Measurements from ENCODE around the gene VPS37C. TPM values are rescaled to one million over a fixed set of nuclear protein-coding genes. Genes with fewer than 3 reads are reported as not detected.

The VPS37C gene
- total and polyA plus RNA-seq, 7 experiments from 2014 or later: 0.31 to 12.0 (median 7.9) TPM

DNA sequence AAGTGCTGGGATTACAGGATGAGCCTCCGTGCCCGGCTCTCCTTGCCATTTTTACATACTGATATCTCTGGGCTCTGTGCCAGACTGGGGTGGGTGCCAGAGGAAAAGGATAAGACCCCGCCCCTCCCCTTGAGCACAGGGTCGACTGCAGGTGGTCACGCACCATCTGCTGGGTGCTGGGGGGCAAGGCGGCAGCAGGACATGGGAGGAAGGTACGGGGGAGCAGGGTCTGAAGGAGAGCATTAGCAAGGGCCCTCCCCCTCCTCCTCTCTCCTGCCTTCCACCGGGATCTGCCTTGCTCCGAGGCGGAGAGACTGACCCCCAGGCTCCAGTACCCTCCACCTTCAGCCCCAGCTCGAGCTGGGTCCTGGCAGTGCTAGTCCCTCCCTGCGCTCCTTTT lies 32.4 kb upstream of the VPS37C start:
- H3K9me3 ChIP-seq (ENCODE audit: control insufficient read depth in 2 of 3, low read length in 3 of 3): no peaks in the 10 kb centered on the region
- H3K36me3 Mint-ChIP-seq: no peaks in the 10 kb centered on the region
- intact Hi-C loops (cut with micrococcal nuclease): loop anchor here in 1 of 2 donors (5.0 kb wide), 1 partner anchor 194 kb away; no protein-coding TSS in a partner anchor
- ChIA-PET CTCF (no interaction called here), POLR2A (no interaction called here)
- no peaks in the 10 kb centered on the region for H3K36me3 ChIP-seq (ENCODE audit: control insufficient read depth in 2 of 3, insufficient read depth in 3 of 3, low read length in 3 of 3)
- no peak overlapping the region for H3K4me3 ChIP-seq (ENCODE audit: low read length)
- H3K4me1 ChIP-seq (ENCODE audit: control insufficient read depth in 2 of 2, insufficient read depth in 2 of 2, low read length in 2 of 2): no peaks in the 10 kb centered on the region
- no peaks in the 10 kb centered on the region for H3K27me3 ChIP-seq (ENCODE audit: control insufficient read depth in 2 of 2, insufficient read depth in 2 of 2, low read length in 2 of 2)
- peaks cover 0 to 22% (median 6%) of the 10 kb centered on the region in 5 donors for H3K27me3 Mint-ChIP-seq
- no peak overlapping the region for H3K4me3 Mint-ChIP-seq
- H3K9me3 Mint-ChIP-seq: no peaks in the 10 kb centered on the region
- DNase-seq: no peak
- no peak overlapping the region for H3K27ac Mint-ChIP-seq
- no peak for ATAC-seq
- peaks cover 0 to 4% (median 0%) of the 10 kb centered on the region in 7 donors for H3K4me1 Mint-ChIP-seq
- H3K27ac ChIP-seq (ENCODE audit: low read depth, low read length): no peak overlapping the region

- Mint-ChIP-seq H3K27ac (no peak overlapping the region), H3K4me3 (no peak overlapping the region), H3K4me1 (peaks cover 0 to 5% (median 0%) of the 10 kb centered on the region in 7 donors), H3K36me3 (no peaks in the 10 kb centered on the region), H3K27me3 (peaks cover 0 to 18% (median 5%) of the 10 kb centered on the region in 5 donors), H3K9me3 (no peaks in the 10 kb centered on the region)
- ChIA-PET POLR2A (interaction anchor here (1.0 kb wide), 1 partner anchor 10 kb away, joined by 3 read pairs; no protein-coding TSS in a partner anchor), CTCF (interaction anchor here (4.6 kb wide), 1 partner anchor 360 kb away, joined by 60 read pairs; no protein-coding TSS in a partner anchor)
- Histone ChIP-seq H3K36me3 (ENCODE audit: control insufficient read depth in 2 of 3, insufficient read depth in 3 of 3, low read length in 3 of 3) (no peaks in the 10 kb centered on the region), H3K4me1 (ENCODE audit: control insufficient read depth in 2 of 2, insufficient read depth in 2 of 2, low read length in 2 of 2) (no peaks in the 10 kb centered on the region), H3K27me3 (ENCODE audit: control insufficient read depth in 2 of 2, insufficient read depth in 2 of 2, low read length in 2 of 2) (no peaks in the 10 kb centered on the region), H3K9me3 (ENCODE audit: control insufficient read depth in 2 of 3, low read length in 3 of 3) (no peaks in the 10 kb centered on the region), H3K4me3 (ENCODE audit: low read length) (no peak overlapping the region), H3K27ac (ENCODE audit: low read depth, low read length) (no peak overlapping the region)
- ATAC-seq: no peak
- DNase-seq: no peak
- intact Hi-C loops (cut with micrococcal nuclease): loop anchor here (5.0 kb wide), 3 partner anchors 163 to 197 kb away; no protein-coding TSS in a partner anchor
Observed at GRCh38 chr11:61189933-61190332, 28.7 kb upstream of the VPS37C start.

DNA sequence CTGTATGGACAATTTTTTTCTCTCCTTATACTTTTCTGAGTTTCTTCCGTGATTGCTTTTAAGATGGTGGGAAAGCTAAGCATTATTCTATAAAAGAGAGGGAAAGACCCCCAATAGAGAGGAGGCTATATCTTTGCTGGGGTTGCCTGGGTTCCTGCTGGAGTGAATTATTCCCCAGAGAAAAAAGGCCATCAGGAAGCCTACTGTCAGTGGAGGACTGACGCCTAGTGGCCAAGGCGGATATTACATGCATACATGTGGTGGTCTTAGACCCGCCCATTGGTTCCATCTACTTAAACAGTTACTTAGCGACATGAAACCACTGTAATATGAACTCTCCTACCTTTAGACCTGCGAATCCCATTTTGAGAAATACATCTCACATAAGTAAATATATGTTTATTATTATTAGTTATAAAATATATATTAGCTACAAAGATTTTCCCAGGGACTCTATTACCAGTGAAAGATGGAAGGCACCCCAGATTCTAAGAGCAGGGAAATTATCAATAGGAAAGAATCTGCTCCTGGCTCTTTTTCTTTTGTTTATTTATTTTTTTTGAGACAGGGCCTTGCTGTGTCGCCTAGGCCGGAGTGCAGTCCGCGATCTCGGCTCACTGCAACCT lies 26.4 kb upstream of the VPS37C start:
- peak; percentile 48 to 76 (median 72) for DNase-seq
- Mint-ChIP-seq H3K4me1 (peaks cover 0 to 5% (median 0%) of the 10 kb centered on the region in 7 donors), H3K36me3 (no peaks in the 10 kb centered on the region), H3K4me3 (no peak overlapping the region), H3K27me3 (peaks cover 0 to 13% (median 4%) of the 10 kb centered on the region in 5 donors), H3K27ac (peak overlapping the region in 1 of 9 donors; percentile 25), H3K9me3 (no peaks in the 10 kb centered on the region)
- Histone ChIP-seq H3K9me3 (ENCODE audit: control insufficient read depth in 2 of 3, low read length in 3 of 3) (no peaks in the 10 kb centered on the region), H3K27me3 (ENCODE audit: control insufficient read depth in 2 of 2, insufficient read depth in 2 of 2, low read length in 2 of 2) (no peaks in the 10 kb centered on the region), H3K36me3 (ENCODE audit: control insufficient read depth in 2 of 3, insufficient read depth in 3 of 3, low read length in 3 of 3) (no peaks in the 10 kb centered on the region), H3K4me1 (ENCODE audit: control insufficient read depth in 2 of 2, insufficient read depth in 2 of 2, low read length in 2 of 2) (no peaks in the 10 kb centered on the region), H3K27ac (ENCODE audit: low read depth, low read length) (no peak overlapping the region), H3K4me3 (ENCODE audit: low read length) (no peak overlapping the region)
- CTCF ChIA-PET: interaction anchor here (0.6 to 4.6 kb wide), 18 partner anchors 8 to 684 kb away, joined by 3 to 60 read pairs (median 3); no protein-coding TSS in a partner anchor
- POLR2A ChIA-PET: interaction anchor here (0.6 to 1.8 kb wide), 5 partner anchors 10 to 408 kb away, joined by 3 to 5 read pairs (median 4); partner anchors contain the start of gene CD6
- ATAC-seq: peak; percentile 96
- intact Hi-C loops (cut with micrococcal nuclease): loop anchor here (1.0 to 5.0 kb wide), 10 partner anchors 26 to 412 kb away; partner anchors contain the start of gene VPS37C (in 2 of the 2)

DNA sequence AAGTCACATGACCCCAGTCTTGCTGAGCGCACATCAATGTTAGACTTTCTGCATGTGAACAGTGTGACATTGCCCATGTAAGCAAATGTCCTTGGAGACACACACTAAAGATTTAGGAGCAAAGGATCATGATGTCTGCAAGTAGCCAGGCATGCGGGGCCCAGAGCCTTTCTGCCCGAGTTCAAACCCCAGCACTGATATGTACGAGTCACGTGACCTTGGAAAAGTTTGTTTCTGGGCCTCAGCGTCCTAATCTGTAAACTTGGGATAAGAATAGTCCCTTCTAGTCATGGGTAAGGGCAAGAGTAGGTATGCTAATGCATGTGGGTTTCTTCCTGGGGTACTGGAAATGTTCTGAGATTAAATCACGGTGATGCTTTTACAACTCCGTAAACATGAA lies 25.3 kb upstream of the VPS37C start:
- no peak overlapping the region for H3K27ac Mint-ChIP-seq
- no peak overlapping the region for H3K27ac ChIP-seq (ENCODE audit: low read depth, low read length)
- H3K36me3 Mint-ChIP-seq: no peaks in the 10 kb centered on the region
- ATAC-seq (no peak), DNase-seq (no peak)
- no peak overlapping the region for H3K4me3 ChIP-seq (ENCODE audit: low read length)
- peaks cover 0 to 9% (median 4%) of the 10 kb centered on the region in 5 donors for H3K27me3 Mint-ChIP-seq
- no peak overlapping the region for H3K4me3 Mint-ChIP-seq
- POLR2A ChIA-PET: interaction anchor here (1.8 kb wide), 1 partner anchor 58 kb away, joined by 5 read pairs; no protein-coding TSS in a partner anchor
- CTCF ChIA-PET: interaction anchor here (0.6 to 4.6 kb wide), 10 partner anchors 14 to 357 kb away, joined by 3 to 60 read pairs (median 4); no protein-coding TSS in a partner anchor
- intact Hi-C loops (cut with micrococcal nuclease): loop anchor here (2.0 to 5.0 kb wide), 4 partner anchors 104 to 288 kb away; no protein-coding TSS in a partner anchor
- H3K4me1 ChIP-seq (ENCODE audit: control insufficient read depth in 2 of 2, insufficient read depth in 2 of 2, low read length in 2 of 2): no peaks in the 10 kb centered on the region
- H3K4me1 Mint-ChIP-seq: peaks cover 0 to 5% (median 0%) of the 10 kb centered on the region in 7 donors
- no peaks in the 10 kb centered on the region for H3K9me3 Mint-ChIP-seq
- H3K27me3 ChIP-seq (ENCODE audit: control insufficient read depth in 2 of 2, insufficient read depth in 2 of 2, low read length in 2 of 2): no peaks in the 10 kb centered on the region
- H3K9me3 ChIP-seq (ENCODE audit: control insufficient read depth in 2 of 3, low read length in 3 of 3): no peaks in the 10 kb centered on the region
- no peaks in the 10 kb centered on the region for H3K36me3 ChIP-seq (ENCODE audit: control insufficient read depth in 2 of 3, insufficient read depth in 3 of 3, low read length in 3 of 3)

- Mint-ChIP-seq H3K4me3 (no peak overlapping the region), H3K4me1 (peaks cover 0 to 5% (median 0%) of the 10 kb centered on the region in 7 donors), H3K27me3 (peaks cover 0 to 10% (median 0%) of the 10 kb centered on the region in 5 donors), H3K9me3 (no peaks in the 10 kb centered on the region), H3K27ac (peak overlapping the region in 1 of 9 donors; percentile 72), H3K36me3 (no peaks in the 10 kb centered on the region)
- Histone ChIP-seq H3K27ac (ENCODE audit: low read depth, low read length) (no peak overlapping the region), H3K27me3 (ENCODE audit: control insufficient read depth in 2 of 2, insufficient read depth in 2 of 2, low read length in 2 of 2) (no peaks in the 10 kb centered on the region), H3K4me1 (ENCODE audit: control insufficient read depth in 2 of 2, insufficient read depth in 2 of 2, low read length in 2 of 2) (no peaks in the 10 kb centered on the region), H3K4me3 (ENCODE audit: low read length) (no peak overlapping the region), H3K36me3 (ENCODE audit: control insufficient read depth in 2 of 3, insufficient read depth in 3 of 3, low read length in 3 of 3) (no peaks in the 10 kb centered on the region), H3K9me3 (ENCODE audit: control insufficient read depth in 2 of 3, low read length in 3 of 3) (no peaks in the 10 kb centered on the region)
- ChIA-PET CTCF (no interaction called here), POLR2A (interaction anchor here (0.7 kb wide), 1 partner anchor 11 kb away, joined by 3 read pairs; no protein-coding TSS in a partner anchor)
- no peak for DNase-seq
- no peak for ATAC-seq
- intact Hi-C loops (cut with micrococcal nuclease): no loop called here
Observed at GRCh38 chr11:61183645-61184044, 22.4 kb upstream of the VPS37C start.

DNA sequence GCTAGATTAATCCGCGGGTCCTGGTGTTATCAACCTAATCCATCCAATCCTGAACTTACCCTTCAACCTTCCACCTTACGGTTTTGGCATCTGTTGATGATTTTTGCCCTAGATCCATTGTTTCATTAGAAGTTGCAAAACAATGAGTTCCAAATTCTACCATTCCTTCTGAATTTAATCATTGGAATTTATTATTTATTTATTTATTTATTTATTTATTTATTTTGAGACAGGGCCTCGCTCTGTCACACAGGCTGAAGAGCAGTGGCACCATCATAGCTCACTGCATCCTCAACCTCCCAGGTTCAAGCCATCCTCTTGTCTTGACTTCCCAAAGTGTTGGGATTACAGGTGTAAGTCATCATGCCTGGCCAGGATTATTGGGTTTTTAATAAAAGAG lies 20.3 kb upstream of the VPS37C start:
- Mint-ChIP-seq H3K4me3 (no peak overlapping the region), H3K4me1 (no peaks in the 10 kb centered on the region), H3K27me3 (peaks cover 0 to 10% (median 0%) of the 10 kb centered on the region in 5 donors), H3K27ac (no peak overlapping the region), H3K36me3 (no peaks in the 10 kb centered on the region), H3K9me3 (no peaks in the 10 kb centered on the region)
- Histone ChIP-seq H3K27ac (ENCODE audit: low read depth, low read length) (no peak overlapping the region), H3K36me3 (ENCODE audit: control insufficient read depth in 2 of 3, insufficient read depth in 3 of 3, low read length in 3 of 3) (no peaks in the 10 kb centered on the region), H3K4me3 (ENCODE audit: low read length) (no peak overlapping the region), H3K9me3 (ENCODE audit: control insufficient read depth in 2 of 3, low read length in 3 of 3) (no peaks in the 10 kb centered on the region), H3K4me1 (ENCODE audit: control insufficient read depth in 2 of 2, insufficient read depth in 2 of 2, low read length in 2 of 2) (no peaks in the 10 kb centered on the region), H3K27me3 (ENCODE audit: control insufficient read depth in 2 of 2, insufficient read depth in 2 of 2, low read length in 2 of 2) (no peaks in the 10 kb centered on the region)
- no peak for ATAC-seq
- DNase-seq: no peak
- POLR2A ChIA-PET: no interaction called here
- CTCF ChIA-PET: no interaction called here
- intact Hi-C loops (cut with micrococcal nuclease): no loop called here

Data from naive thymus-derived CD4-positive, alpha-beta T cell (primary cell).